COLO668 (cell line): ENCODE measurements around the gene FBXW8.
"Not testable (repeated sequence)": the region's sequence is repeated elsewhere in the genome, so short reads cannot be mapped to it uniquely, and the experiment has no call there.

Experiments used
- DNase-seq: peaks from one replicate; lab custom pipeline; 2025; ENCODE audit not compliant: unreplicated experiment; lab: John Stamatoyannopoulos, UW

FBXW8 gene

GRCh38 chr12:117051380-117051779 is 140.6 kb downstream of the FBXW8 start:
- no peak for DNase-seq

- peak; percentile 19 for DNase-seq
Observed at GRCh38 chr12:117052386-117053049, 141.8 kb downstream of the FBXW8 start.

- DNase-seq = no peak
Observed at GRCh38 chr12:117053050-117053400, 142.3 kb downstream of the FBXW8 start.

GRCh38 chr12:117053597-117054201 is 142.9 kb downstream of the FBXW8 start:
- no peak for DNase-seq

- DNase-seq = no peak
Observed at GRCh38 chr12:117054279-117054678, 143.5 kb downstream of the FBXW8 start.

- DNase-seq = not testable (repeated sequence)
Observed at GRCh38 chr12:117057626-117058025, 146.9 kb downstream of the FBXW8 start.

- no peak for DNase-seq
Observed at GRCh38 chr12:117058442-117059072, 147.8 kb downstream of the FBXW8 start.

DNA sequence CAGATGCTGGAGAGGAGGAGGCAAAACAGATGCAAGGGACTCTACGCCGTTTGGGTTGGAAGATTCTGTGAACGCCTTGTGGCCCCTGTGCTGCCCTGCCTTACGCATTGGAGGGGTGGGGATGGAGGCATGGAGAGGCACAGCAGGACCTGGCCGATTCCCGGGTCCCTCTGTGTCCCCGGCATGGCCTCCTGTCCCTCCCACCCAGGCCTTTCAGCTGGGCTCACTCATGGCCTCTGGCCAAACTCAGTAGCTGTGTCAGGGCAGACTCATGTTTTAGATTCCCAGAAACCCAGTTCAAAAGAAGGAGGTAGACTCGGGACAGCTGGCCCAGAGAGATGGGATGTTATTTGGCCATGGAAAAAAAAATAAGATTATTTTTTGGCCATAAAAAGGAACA is 148.4 kb downstream of the FBXW8 start:
- no peak for DNase-seq

- no peak for DNase-seq
Observed at GRCh38 chr12:117060246-117060928, 149.6 kb downstream of the FBXW8 start.

DNA sequence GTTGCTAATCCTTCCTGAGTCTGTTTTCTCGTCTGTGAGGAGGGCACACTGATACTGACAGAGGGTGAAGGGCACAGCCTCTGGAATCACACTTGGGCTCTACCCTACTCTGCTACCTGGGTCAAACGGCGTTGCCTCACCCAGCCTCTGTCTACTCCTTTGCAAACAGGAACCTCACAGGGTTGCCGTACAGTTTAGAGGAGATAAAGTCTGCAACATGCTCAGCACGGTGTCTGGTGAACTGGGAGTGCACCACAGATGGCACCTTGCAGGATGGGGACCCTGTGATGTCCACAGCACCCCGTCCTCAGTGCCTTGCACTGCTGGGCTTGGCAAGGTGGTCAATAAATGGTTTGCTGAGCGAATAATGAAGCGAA is 150.2 kb downstream of the FBXW8 start:
- DNase-seq = no peak

DNA sequence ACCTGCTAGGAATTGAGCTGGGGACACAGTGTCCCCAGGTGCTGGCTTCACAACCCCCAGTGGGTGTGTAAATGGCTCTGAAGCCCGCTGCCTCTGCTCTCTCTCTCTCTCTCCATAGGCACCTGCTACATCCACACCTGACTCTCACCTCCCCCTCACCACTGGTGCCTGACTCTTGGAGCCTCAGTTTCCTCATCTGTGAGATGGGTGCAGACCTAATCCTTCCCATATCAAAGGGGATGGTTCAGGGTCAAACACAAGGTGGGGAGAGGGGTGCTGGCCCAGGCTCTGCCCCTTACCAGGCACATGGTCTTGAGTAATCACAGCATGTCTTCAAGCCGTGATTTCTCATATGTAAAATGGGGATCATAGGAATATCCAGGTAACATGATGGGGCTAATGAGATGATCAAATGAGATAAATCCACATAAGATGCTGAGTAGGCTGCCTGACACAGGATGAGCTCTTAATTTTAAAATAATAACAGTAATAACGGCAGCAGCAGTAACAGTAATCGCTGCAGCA is 150.9 kb downstream of the FBXW8 start:
- no peak for DNase-seq

- no peak for DNase-seq
Observed at GRCh38 chr12:117063162-117063911, 152.6 kb downstream of the FBXW8 start.

DNA sequence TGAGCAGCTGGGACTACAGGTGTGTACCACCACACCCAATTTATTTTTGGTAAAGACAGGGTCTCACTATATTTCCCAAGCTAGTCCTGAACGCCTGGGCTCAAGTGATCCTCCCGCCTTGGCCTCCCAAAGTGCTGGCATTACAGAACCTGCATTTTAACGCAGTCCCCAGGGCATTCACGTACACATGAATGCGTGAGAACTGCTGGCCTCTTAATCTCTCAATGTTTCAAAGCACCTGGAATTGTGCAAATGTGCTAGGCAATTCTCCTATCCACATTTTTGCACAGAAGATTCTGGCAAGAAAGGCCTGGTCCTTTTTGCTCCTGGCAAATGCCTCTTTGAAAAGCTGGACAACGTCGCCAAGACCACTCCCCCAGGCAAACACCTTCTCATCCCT is 153.3 kb downstream of the FBXW8 start:
- no peak for DNase-seq

DNA sequence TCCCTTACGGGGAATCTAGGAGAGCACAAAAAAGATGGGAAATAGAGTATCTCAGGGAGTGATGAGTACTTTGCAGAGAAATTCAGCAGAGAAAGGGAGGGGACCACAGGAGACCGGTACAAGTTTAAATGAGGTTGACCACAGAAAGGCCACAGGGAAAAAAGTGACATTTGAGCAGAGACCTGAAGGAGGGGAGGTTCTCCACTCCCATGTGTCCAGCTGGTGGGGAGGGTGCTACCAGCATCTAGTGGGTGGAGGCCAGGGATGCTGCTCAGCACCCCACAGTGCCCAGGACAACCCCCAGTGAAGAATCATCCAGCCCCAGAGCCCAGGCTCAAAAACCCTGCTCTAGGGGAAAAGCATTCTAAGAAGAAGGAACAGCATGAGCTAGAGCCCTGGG is 153.8 kb downstream of the FBXW8 start:
- DNase-seq = no peak

- DNase-seq = no peak
Observed at GRCh38 chr12:117067016-117067415, 156.3 kb downstream of the FBXW8 start.

DNA sequence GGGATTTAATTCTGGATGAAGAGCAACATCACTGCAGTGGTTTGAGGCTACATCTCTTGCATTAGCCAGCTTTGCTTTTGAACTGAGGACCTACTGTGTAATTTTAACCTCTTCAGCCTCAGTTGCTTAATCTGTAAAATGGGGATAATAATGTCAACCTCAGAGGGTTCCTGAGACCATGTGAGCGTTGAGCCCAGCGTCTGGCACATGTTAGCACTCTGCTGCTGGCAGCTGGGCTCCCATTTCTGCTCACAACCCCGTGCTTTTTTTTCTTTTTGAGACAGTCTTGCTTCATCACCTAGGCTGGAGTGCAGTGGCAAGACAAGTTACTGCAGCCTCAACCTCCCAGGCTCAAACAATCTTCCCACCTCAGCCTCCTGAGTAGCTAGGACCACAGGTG is 156.9 kb downstream of the FBXW8 start:
- no peak for DNase-seq

- no peak for DNase-seq
Observed at GRCh38 chr12:117068492-117068891, 157.7 kb downstream of the FBXW8 start.

GRCh38 chr12:117069101-117069797 is 158.5 kb downstream of the FBXW8 start:
- no peak for DNase-seq

GRCh38 chr12:117069926-117070900 is 159.5 kb downstream of the FBXW8 start:
- DNase-seq = no peak
